Right ventricle myocardium superior (tissue), 1 donor: ENCODE data around the gene SPRTN. TPM values are rescaled to one million over a fixed set of nuclear protein-coding genes. Genes with fewer than 3 reads are reported as not detected.
"Not testable (repeated sequence)": the region's sequence is repeated elsewhere in the genome, so short reads cannot be mapped to it uniquely, and the experiment has no call there.

Source experiments
- ATAC-seq: fragments of 200-7000 bp; cut with Tn5 transposase; one replicate; pipeline ENCODE4 v1.9.1; 2020; ENCODE audit warnings: mild to moderate bottlenecking; ENCODE audit not compliant: poor library complexity
- DNase-seq: peaks from one replicate; pipeline ENCODE4 v3.0.0-alpha.2; 2020
- intact Hi-C: fragments of 100-400 bp; cut with DNase I; formaldehyde crosslinking; loops from one replicate; pipeline ENCODE4 v1.11.2; 2022
- total RNA-seq: library from RNA; stranded (reverse); fragmentation: NEBNext Ultra II Directional; extraction: Animal tissue kit (Norgen Biotek cat#: 25700); gene quantifications from one replicate; pipeline ENCODE4 v1.2.1, GENCODE V29; 2021
- donor health status: DM: no; HTN: yes; CAD: no; lungs with severe emphysema.

Gene SPRTN
- total RNA-seq, 1 donor from 2014 or later: 6.9 TPM

DNA sequence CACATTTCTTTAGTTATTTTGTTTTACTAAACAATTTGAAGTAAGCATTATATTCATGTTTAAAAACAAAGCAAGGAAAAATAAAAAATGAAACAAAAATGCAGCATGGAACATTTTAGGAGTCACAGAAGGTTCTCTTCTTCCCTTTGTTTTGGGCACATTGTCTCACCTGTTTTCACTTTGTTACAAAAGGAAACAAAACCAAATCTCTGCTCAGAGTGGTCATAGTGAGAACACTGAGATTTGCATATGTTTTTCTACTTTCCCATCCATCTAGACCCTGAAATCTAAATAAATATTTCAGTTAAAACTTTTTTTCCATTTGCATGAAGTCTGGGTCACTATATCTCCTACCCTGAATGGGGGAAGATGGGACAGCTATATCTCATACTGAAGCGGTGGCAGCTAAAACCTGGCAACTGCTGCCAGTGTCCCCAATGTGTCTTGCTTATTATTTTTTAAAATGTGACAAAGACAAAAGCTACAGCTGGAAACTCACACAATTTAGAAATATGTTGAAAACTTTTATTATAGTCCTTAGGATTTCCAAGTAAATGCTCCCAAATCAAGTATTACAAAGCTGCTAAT lies 3.9 kb upstream of the SPRTN start:
- ATAC-seq (no peak), DNase-seq (no peak)
- intact Hi-C loops: no loop called here

DNA sequence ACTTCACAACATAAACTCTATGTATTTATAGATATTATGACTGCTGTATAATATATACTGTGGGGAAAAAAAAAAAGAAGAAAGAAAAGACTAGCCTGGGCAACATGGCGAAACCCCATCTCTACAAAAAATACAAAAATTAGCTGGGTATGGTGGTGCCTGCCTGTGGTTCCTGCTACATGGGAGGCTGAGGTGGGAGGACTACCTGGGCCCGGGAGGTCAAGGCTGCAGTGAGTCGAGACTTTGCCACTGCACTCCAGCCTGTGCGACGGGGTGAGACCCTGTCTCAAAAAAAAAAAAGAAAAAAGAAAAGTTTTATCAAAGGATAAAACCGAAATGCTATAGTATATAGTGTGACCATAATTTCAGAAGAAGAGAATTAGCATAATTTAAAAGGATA lies 3.1 kb upstream of the SPRTN start:
- intact Hi-C loops: no loop called here
- DNase-seq (no peak), ATAC-seq (no peak)

DNA sequence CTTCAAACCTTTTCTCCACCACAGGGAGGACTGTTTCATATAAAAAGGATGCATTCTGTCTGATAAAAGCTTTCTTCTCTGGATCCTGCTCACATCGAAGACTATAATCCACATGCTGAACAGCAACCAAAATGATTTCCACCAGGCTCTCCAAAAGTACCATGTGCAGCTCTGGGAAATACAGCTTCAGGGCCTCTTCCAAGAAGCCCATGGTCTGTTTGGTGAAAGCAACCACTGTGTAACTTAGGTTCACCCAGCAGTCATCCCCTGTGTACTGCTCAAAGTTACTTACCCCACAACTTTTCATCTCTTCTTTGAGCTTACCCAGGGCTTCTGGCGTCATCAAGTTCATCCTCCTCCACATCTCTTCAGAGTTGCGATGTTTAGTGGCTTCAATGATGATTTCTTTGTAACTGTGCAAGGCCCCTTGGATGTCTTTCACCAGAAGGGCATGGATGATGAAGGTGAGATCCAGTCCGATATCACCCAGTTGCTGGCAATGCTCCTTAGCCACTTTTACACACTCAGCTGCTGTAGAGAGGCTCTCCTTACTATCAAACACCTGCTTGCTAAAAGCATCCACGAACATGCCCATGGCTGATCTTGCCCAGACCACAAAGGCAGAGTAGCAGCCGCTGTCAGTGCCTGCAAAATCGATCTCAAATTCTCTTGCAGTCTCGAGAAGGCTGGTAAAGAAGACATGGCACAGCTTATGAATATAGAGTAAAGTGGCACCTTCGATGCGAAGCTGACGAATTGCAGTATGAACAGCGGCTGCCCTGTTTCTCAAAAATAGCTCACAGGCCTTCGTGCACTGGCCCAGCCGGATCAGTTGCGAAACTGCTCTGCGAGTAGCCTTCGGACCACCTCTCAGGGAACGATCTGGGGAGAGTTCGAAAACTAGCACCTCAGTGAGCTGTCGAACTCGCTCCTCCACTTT lies 2.2 kb upstream of the SPRTN start:
- intact Hi-C loops: no loop called here
- ATAC-seq (no peak), DNase-seq (no peak)

DNA sequence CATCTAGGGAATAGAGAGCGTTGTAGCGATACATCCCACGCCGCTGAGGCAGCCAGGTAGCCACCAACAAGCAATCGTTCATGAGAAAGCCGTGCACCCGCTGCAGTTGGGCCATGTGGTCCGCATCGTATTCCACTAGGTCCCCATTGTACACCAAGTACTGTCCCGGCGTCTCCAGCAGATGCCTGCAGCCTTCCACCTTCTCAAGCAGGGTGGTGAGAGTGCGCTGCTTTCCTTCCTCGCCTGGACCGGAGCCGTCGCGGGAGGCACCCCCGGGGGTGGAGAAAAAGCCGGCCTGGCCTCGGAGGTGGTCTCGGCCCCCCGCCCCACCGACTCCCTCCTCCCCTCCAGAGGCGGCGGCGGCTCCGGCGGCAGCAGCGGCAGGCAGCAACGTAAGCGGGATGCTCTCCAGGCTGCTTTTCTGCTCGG lies 1.0 kb upstream of the SPRTN start:
- DNase-seq (no peak), ATAC-seq (peak; percentile 1)
- intact Hi-C loops: no loop called here

DNA sequence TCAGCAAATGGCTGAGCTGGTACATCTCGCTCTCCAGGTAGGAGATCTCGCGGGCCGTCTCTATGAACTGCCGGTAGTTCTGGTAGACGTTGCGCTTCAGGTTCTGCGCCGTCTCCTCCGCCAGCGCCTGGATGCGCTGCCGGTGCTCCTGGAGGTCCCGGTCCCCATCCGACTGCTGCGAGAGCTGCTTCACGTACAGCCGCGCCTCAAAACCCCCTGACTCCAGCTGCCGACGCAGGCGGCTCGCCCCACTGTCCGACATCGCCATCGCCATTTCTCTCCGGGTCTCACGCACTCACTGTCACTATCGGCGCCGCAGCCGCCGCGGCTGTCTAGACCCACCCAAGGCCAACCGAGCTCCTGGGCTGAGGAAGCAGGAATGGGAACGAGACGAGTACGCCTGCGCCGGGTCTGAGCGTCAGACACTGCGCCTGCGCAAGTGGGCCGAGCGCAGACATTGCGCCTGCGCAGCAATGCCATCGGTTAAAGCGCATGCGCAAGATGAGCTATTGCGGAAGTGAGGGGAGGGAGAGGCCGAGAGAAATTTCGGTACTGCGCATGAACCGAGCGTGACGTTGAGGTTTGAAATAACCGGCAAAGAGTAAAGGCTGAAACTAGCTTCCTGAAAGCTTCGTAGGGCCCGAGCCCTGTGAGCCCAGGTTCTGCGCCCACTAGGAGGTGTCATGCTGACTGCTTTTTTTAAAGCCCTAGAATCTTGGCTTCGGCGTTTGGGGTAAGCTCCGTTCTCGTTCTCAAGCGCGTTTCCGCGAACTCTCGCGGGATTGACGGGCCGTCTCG lies 422 bp upstream of the SPRTN start, which contains the start of gene EXOC8:
Gene EXOC8, minus strand, starts transcription at position 381 of the 798 bp plus-strand sequence. Its CDS starts 107 bp downstream, at position 274.
- DNase-seq: peak; percentile 96
- ATAC-seq: peak; percentile 97
- intact Hi-C loops: no loop called here

DNA sequence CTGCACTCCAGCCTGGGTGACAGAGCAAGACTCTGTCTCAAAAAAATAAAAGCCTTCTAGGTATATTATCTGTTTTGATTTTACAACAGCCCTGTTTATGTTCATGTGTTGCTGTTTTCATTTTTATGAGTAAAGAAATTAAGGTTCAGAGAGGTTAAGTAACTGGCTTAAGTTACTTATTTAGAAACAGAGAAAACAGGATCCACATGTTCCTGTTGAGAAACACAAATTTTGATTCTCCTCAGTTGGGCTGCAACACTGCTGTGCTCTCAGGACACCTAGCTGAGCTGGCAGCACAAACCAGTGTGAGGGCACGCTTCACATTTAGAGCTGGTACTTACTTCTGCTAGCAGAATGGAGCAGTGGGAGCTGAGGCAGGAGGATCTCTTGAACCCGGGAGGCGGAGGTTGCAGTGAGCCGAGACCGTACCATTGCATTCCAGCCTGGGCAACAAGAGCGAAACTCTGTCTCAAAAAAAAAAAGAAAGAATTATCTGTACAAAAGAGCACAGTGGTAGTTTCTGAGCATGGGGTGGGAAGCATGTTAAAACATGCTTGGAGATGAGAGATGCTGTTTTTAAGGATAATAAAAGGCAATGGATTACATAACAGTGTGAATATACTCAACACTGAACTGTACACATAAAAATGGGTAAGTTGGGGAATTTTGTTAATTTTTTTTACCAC lies 2.4 kb downstream of the SPRTN start:
- ATAC-seq (no peak), DNase-seq (no peak)
- intact Hi-C loops: no loop called here

DNA sequence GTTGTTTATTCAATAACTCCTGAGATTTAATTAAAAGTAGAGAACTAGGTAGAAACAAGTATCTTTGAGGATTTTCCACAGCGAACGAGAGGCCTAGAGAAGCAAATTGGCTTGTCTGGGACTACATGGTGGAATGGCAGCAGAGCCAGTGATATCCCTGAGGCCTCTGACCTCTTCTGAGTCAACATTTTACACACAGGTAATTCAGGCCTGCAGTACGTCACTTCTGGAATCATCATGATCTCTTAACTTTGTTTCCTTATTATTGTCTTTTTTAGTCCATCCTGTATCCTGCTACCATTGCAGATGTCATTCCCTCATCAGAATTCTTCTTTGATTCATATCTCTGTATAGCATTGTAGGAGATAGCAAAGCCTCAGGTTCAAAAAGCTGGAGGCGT lies 9.9 kb downstream of the SPRTN start:
- DNase-seq: no peak
- ATAC-seq: no peak
- intact Hi-C loops: no loop called here

DNA sequence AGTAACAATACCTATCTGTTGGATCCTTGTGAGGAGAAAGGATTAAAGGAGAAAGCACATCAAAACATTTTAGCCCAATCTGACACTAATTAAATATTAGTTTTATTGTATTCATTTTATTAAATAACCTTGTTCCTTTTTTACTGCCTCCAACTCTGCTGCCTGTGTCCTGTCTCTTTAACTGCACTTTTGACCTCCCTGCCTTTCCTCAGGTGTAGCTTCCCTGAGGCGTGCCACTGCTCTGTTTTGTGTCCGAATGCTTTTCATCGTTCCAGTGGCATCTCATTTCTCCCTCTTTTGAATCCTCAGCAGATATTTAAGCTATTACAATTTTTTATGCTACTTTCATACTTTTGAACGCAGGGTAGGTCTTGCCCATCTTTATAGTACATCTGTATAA lies 10.3 kb downstream of the SPRTN start:
- intact Hi-C loops: no loop called here

DNA sequence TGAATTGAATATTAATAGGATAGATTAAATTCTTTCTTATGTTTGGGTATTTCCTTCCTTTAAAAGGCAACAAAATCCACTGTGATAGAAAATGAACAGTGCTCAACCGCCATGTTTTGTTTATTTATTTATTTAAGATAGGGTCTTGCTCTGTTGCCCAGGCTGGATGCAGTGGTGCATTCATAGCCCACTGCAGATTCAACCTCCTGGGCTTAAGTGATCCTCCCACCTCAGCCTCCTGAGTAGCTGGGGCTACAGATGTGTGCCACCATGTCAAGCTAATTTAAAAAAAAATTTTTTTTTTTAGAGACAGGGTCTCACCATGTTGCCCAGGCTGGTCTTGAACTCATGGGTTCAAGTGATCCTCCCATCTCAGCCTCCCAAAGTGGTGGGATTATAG lies 10.8 kb downstream of the SPRTN start:
- DNase-seq, ATAC-seq, intact Hi-C loops: not testable (repeated sequence)

More for the DNA sequence above, 10.3 kb downstream of the SPRTN start:
- ATAC-seq (no peak), DNase-seq (no peak)

DNA sequence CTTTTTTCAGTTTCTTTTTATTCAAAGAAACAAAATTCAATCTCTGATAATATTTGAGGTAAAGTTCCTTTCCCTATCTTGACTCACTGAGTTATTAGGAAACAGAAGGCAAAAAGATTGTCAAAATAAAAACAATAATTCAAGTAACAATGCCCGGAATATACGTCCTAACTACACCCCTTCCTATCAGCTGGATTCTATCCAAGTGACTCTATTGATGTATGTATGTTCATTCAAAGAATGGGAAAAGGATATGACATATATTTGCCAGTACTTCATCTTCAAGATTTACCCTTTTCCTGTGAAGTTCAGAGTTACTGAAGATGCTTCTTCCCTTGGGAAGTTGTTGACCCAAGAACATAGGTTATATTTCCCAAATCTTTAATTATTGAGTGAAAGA lies 13.7 kb downstream of the SPRTN start:
- ATAC-seq (no peak), DNase-seq (no peak)
- intact Hi-C loops: no loop called here

DNA sequence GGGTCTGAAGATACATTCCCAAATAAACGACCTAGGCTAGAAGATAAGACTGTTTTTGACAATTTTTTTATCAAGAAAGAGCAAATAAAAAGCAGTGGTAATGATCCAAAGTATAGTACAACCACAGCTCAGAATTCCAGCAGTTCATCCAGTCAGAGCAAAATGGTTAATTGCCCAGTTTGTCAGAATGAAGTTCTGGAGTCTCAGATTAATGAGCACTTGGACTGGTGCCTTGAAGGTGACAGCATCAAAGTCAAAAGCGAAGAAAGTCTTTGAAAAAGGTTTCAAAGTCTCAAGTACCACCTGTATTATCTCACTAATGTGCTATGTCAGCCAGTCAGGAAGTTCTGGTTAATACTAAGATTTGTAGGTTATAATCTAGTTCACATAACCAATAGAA lies 15.0 kb downstream of the SPRTN start:
- DNase-seq: no peak
- intact Hi-C loops: no loop called here
- ATAC-seq: no peak

DNA sequence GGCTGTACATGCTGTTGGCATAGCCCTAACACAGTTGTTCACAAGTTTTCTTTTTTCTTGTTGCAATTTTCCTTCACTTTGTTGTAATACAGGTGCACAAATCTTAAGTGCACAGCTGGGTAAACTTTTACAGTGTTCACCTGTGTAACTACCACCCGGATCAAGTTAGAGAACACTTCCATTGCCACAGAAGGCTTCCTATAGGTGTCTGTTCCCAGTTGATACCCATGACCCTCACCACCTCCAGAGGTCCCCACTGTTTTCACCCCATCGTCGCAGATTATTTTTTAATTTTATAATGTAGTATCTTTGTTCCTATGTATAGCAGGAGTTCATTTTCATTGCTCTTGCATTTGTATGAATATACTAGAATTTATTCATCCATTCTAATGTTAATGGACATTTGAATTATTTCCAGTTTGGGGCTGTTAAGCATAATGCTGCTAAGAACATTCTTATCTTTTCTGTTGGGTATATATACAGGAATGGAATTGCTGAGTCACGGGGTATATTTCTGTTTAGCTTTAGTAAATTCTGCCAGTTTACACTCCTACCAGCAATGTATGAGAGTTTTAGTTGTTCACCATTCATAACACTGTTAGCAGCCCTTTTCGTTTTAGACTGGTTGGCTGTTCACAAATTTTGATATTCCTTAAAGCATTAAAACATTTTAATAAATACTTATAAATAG lies 16.4 kb downstream of the SPRTN start:
- intact Hi-C loops: loop anchor here (5.0 kb wide), 2 partner anchors 68 to 238 kb away; partner anchors contain the start of gene EGLN1
- DNase-seq (no peak), ATAC-seq (no peak)

DNA sequence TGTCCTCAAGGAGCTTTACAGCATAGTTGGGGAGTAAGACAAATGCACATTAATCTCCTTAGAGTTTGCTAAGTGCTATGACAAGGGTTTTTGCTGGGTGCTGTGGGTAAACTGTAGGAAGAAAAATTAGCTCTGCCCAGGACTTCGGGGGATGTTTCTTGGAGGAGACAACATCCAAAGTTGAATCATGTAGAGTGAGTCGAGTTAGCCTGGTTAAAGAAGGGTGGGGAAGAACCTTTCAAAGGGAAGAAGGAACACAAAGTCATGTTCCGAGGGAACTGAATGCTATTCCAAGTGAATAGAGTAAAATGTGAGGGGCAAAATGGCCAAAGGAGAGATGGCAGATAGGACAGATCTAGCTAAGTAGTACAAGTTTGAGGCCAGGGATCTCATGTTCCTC lies 17.1 kb downstream of the SPRTN start:
- intact Hi-C loops: loop anchor here (5.0 kb wide), 2 partner anchors 67 to 237 kb away; partner anchors contain the start of gene EGLN1
- DNase-seq: no peak
- no peak for ATAC-seq

DNA sequence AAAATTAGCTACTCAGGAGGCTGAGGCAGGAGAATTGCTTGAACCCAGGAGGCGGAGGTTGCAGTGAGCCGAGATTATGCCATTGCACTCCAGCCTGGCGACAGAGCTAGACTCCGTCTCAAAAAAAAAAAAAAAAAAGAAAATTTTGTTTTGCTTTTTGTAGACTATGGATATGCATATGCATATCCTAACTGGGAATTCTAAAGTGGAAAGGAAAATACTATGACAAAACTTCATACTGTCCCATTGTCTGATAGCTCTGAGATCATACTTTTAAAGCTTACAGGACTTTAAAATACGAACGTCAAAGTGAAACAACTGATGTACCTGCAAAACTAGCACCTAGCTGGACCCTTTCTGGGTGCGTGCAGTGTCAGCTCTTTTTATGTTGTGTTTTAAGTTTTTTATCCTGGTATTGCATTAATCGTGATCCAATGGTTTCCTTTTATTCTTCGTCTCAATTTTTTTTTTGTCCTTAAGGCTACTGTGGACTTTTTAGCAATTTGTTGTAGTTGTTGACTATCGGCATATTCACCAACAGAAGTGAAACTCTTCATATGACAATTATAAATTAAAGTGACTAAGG lies 19.2 kb downstream of the SPRTN start:
- DNase-seq (no peak), ATAC-seq (no peak)
- intact Hi-C loops: loop anchor here (5.0 kb wide), 2 partner anchors 65 to 235 kb away; partner anchors contain the start of gene EGLN1

DNA sequence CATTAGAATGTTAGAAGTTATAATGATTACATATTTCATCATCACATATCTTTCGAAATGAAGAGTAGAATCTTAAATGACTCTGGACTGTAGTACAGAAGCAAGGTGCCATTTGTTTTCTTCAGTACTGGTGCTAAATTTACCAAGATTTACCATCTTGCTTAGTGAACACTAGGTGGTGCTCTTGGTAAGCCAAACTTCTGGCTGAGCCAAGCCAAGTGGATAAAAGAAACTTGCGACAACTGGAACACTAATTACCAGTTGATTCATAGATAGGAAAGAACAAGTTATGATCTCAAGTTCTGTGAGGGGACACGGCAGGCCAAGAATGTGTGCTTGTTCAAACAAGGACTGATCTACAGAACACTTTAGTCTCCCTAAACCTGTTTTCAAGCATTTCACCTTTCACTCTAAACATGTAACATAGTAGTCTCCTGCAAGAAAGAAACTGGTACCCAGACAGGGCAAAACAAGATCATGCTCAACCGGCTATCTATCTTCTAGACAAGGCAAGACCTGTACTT lies 19.8 kb downstream of the SPRTN start:
- no peak for DNase-seq
- intact Hi-C loops: loop anchor here (5.0 kb wide), 2 partner anchors 64 to 234 kb away; partner anchors contain the start of gene EGLN1
- ATAC-seq: peak; percentile 77

DNA sequence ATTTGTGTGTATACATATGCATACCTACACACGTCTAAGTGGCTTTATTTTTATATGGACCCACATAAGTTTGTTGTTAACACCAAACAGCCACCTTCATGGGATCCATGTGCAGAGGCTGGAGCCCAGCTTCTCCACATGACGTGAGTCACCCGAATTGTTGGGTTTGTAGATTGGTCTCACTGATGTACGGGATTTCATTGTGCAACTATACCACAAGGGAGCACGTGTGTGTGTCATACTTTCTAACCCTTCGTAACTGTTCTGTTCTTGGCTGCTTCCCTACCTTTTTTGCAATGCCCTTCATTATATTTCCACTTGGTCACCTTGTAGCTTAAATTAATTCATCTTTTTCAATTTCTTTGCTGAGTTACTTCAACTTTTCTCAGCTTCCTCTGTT lies 21.0 kb downstream of the SPRTN start:
- no peak for DNase-seq
- ATAC-seq: peak; percentile 48
- intact Hi-C loops: loop anchor here (5.0 kb wide), 2 partner anchors 63 to 233 kb away; partner anchors contain the start of gene EGLN1

DNA sequence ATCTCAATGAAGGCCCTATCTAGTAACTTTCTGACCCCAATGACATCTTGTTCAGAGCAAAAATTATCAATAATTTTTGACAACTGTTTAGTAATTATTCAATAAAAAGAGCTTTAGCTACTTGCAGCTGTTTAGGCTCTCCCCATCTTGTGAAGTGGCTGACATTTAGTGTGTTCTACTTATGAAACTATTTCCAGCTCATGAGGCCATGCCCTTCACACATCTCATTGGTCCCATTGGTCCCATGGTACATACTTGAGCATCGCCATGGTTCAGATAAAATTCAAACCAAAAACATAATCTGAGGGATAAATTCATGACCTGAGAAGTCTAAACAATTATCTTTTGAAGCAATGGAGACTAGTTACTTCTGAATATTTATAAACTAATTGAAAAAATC lies 24.2 kb downstream of the SPRTN start:
- ATAC-seq (peak; percentile 51), DNase-seq (no peak)
- intact Hi-C loops: no loop called here
